SK-N-SH treated with all-trans-retinoic acid at 6 μM for 48 hours (cell line): ENCODE data around the gene SEMG2.

Experiments used
- GLIS3 ChIP-seq: fragments of 250-450 bp; sonication (Bioruptor Pico); IDR thresholded peaks from 2 replicates; pipeline ENCODE4 v1.5.0; 2020; ENCODE audit warnings: mild to moderate bottlenecking, moderate library complexity
- PATZ1 ChIP-seq: fragments of 250-450 bp; sonication (Bioruptor Pico); IDR thresholded peaks from 2 replicates; pipeline ENCODE4 v1.8.0; 2020; ENCODE audit warnings: mild to moderate bottlenecking, moderate library complexity, borderline replicate concordance
- ZFP3 ChIP-seq: fragments of 250-450 bp; sonication (Bioruptor Pico); IDR thresholded peaks from 2 replicates; pipeline ENCODE4 v1.5.0; 2020; ENCODE audit warnings: mild to moderate bottlenecking, moderate library complexity
- ZNF70 ChIP-seq: fragments of 450-650 bp; formaldehyde crosslinking; IDR thresholded peaks from 2 replicates; pipeline ENCODE4 v1.5.0; 2020; ENCODE audit warnings: mild to moderate bottlenecking, moderate library complexity
- ZNF8 ChIP-seq: fragments of 450-650 bp; formaldehyde crosslinking; IDR thresholded peaks from 2 replicates; pipeline ENCODE4 v1.5.0; 2020; ENCODE audit warnings: mild to moderate bottlenecking, moderate library complexity

GRCh38 chr20:45258259-45258658 lies 37.1 kb downstream of the SEMG2 start:
- TF ChIP-seq PATZ1 (CRISPR knock-in tag) (no peak), GLIS3 (CRISPR knock-in tag) (no peak), ZNF8 (CRISPR knock-in tag) (no peak), ZNF70 (CRISPR knock-in tag) (no peak), ZFP3 (CRISPR knock-in tag) (no peak)
